HG02938 (cell line): Measurements from ENCODE around the gene AMN.

ENCODE experiments used
- ATAC-seq: cut with Tn5 transposase; IDR thresholded peaks from one replicate; pipeline ENCODE4 v1.9.1; 2021; ENCODE audit warnings: mild to moderate bottlenecking, moderate library complexity; ENCODE audit not compliant: unreplicated experiment

Gene AMN

DNA sequence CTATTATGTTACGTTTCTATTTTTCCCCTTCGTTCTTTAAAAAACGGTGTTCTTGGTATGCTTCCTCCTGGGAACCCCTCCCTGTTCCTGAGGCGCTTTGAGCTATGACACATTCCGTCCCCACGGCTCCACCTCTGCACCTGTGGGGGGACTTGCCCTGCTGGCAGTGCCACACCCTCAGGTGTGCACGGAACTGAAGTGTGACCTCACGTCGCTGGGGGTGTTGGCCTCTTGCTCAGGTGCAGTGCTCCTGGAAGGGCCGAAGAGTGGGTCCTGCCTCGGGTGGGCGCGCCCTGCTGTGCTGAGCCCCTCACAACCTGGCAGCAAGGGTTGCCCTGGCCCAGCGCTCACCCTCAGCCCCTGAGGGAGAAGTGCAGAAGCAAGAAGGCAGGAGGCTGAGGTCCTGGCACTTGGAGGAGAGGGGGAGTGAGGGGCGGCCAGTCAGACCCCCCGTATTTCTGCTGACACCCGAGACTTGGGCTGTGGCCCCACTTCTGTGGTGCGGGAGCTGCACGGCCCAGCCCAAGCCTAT is 4.9 kb downstream of the AMN start:
- no peak for ATAC-seq

GRCh38 chr14:102927878-102928411 is 5.5 kb downstream of the AMN start:
- no peak for ATAC-seq

GRCh38 chr14:102928412-102929240 is 6.2 kb downstream of the AMN start:
- no peak for ATAC-seq

DNA sequence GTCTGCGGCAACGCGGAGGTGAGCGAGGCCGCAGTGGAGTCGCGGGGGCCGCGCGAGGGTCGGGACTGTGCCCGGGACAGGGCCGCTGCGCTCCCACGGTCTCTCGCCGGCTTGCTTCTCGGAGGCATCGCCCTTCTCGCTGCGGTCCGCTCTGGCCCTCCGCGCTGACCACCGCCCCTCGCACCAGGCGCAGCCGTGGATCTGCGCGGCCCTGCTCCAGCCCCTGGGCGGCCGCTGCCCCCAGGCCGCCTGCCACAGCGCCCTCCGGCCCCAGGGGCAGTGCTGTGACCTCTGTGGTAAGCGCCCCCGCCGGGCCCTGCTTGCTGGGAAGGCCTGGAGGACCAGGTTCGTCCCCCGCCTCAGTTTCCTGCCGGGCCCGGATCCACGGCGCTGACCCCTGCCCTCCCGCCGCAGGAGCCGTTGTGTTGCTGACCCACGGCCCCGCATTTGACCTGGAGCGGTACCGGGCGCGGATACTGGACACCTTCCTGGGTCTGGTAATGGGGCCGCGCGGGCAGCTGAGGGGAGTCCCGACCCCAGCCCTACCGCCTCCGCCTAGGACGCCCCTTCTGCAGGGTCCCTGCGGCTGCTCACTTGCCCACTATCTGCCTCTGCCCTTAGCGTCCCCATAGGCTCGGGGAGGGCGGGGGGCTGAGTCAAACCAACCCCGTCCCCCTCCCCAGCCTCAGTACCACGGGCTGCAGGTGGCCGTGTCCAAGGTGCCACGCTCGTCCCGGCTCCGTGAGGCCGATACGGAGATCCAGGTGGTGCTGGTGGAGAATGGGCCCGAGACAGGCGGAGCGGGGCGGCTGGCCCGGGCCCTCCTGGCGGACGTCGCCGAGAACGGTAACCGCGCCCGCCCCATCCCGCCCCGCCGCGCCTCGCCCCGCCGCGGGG is 7.0 kb downstream of the AMN start:
- ATAC-seq = no peak

DNA sequence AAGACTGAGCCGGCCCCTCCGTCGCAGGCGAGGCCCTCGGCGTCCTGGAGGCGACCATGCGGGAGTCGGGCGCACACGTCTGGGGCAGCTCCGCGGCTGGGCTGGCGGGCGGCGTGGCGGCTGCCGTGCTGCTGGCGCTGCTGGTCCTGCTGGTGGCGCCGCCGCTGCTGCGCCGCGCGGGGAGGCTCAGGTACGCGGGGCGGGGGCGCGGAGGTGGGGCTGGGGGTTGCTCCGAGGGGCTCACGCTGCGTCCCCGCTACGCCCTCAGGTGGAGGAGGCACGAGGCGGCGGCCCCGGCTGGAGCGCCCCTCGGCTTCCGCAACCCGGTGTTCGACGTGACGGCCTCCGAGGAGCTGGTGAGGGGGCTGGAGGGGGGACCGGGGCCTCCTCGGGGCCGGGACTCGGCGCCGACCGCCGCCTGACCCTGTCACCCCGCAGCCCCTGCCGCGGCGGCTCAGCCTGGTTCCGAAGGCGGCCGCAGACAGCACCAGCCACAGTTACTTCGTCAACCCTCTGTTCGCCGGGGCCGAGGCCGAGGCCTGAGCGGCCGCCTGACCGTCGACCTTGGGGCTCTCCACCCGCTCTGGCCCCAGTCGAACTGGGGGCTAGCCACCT is 7.8 kb downstream of the AMN start:
- no peak for ATAC-seq

GRCh38 chr14:102930753-102931579 is 8.5 kb downstream of the AMN start:
- ATAC-seq = no peak

DNA sequence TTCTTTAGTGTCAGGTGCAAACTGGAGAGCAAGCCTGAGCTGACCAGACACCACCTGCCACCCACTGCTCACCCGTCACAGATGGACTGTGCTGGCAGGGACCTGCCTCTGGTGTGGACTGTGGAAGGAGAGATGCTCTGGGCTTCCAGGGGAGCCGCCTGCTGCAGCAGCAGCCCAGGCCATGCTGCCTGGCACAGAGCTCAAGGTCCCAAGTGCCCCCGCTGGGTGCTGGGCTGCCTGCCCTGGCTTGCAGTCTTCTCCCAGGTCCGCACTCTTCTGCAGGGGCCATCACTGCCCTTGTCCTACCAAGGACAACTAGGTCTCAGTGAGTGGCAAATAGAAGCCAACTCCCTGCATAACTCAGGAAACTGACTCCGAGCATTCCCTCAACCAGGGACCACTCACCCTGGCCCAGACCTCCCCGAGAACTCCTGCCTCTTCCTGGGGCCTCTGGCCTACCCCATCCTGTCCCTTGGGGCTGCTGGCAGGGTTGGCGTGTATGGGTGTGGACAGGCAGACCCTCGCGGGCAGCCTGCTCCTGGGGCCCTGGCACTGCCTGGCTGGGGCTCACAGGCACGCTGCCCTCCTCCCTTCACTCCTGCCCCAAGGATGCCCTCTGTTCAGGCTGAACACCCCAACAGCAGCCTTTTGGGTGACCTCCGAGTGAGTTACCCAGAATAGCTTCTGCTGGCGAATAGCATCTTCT is 9.3 kb downstream of the AMN start:
- ATAC-seq = no peak

- no peak for ATAC-seq
These were observed 10.2 kb downstream of the AMN start for GRCh38 chr14:102932484-102933248.

- no peak for ATAC-seq
These were observed 11.3 kb downstream of the AMN start for GRCh38 chr14:102933618-102934231.

- no peak for ATAC-seq
These were observed 13.3 kb downstream of the AMN start for GRCh38 chr14:102935756-102936155.

DNA sequence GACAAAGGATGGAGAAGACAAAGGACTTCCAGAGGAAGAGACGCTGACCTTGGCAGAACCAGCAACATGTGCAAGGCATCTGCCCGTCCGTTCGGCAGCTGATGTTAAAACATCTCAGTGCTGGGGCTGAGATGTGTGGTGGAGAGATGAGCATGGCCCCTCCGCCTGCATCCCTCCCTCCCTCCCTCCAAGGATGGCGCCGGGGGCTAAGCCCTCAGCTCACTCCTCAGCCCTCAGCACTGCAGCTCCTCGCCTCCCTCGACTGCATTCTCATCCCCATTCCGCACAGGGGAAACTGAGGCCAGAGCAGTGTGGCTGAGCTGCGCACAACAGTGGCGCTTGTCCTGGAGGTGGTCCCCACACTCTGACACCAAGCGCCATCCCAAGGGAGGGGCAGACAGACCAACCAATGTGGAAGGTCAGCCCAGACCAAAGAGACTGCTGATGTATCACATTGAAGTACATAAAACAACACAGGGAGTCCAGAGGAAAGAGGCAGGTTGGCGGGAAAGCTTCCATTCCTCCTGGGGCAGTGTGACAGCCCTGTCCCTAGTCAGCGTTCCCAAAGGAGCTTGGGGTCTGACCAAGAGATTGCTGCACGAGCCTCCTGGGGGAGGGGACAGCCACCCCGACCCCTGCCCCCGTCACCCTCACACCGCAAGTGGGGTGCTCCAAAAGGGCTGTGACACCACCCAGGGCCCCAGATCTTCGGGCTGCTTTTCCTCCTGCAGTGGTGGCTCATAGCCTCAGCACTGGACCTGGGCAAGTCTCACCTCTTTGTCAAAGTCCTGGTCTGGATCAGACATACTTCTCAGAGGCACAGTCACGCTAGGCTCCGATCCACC is 15.1 kb downstream of the AMN start:
- no peak for ATAC-seq

GRCh38 chr14:102938191-102938590 is 15.7 kb downstream of the AMN start:
- no peak for ATAC-seq

DNA sequence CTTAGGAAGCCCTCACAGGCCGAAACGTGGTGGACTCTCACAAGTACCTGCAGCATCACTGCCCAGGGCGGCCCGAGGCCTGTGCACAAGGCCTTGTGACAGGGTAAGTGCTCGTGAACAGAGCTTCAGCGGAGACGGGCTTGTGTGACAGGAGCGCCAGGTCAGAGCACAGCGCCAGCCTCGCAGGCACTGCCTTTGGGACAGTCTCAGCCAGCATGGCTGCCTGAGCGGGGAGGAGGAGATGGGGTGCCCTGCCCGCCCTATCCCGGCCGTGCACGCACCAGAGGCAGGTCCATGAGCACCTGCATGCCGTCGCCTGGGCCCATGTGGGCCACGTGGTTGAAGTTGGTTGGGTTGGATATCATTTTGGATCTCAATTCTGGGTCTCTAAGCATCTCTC is 16.9 kb downstream of the AMN start:
- no peak for ATAC-seq

DNA sequence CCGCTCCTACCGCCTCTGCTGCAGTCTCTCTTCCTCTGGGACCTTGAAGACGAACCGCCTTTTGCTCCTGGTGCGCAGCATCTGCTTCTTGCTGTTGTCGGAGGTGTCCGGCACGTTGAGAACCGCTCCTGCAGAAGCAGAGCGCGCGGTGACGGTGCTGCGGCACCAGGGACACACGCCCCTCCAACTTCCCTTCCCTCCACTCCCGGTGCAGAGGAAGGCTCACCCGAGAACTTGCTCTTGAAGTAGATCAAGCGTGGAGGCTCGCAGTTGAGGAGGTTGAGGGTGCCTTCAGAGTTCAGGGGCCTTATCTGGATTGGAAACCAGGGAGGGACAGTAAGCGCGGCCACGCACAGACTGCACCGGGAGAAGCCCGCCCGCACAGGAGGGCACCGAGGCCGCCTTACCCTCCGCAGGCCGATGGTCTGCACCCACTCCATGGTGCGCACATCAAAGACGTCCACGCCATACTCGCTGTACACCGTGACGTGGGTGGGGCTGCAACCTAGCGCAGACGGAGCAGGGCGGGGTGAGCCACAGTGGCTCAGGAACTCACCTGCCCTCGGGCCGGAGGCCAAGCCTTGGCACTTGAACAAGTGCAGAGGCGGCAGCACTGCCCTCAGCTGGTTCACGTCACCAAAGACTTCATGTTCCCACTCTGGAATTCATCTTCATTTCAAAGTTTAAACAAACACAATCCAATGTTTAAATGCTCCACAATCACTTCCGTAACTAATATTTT is 17.5 kb downstream of the AMN start:
- no peak for ATAC-seq

- no peak for ATAC-seq
These were observed 18.4 kb downstream of the AMN start for GRCh38 chr14:102940729-102941362.

GRCh38 chr14:102941419-102942011 is 19.1 kb downstream of the AMN start:
- no peak for ATAC-seq
